HEK293 (cell line): ENCODE results near the gene ATP10D.

Experiments used
- BCL11A ChIP-seq: fragments of 450-650 bp; formaldehyde crosslinking; IDR thresholded peaks from 2 replicates; pipeline ENCODE4 v1.5.1; 2016; ENCODE audit warnings: low read depth, missing biosample characterization, missing genetic modification characterization
- KLF1 ChIP-seq: fragments of 450-650 bp; formaldehyde crosslinking; IDR thresholded peaks from 2 replicates; pipeline ENCODE4 v1.5.1; 2016; ENCODE audit warnings: missing biosample characterization, missing genetic modification characterization
- RBAK ChIP-seq: fragments of 450-650 bp; formaldehyde crosslinking; IDR thresholded peaks from 2 replicates; pipeline ENCODE4 v1.5.1; 2016; ENCODE audit warnings: missing biosample characterization, missing genetic modification characterization
- TRIM28 ChIP-seq: IDR thresholded peaks from 2 replicates; pipeline ENCODE4 v1.6.1; 2011; ENCODE audit warnings: low read length, control low read depth, borderline replicate concordance
- ZBTB26 ChIP-seq: fragments of 450-650 bp; formaldehyde crosslinking; optimal IDR thresholded peaks from 2 replicates; pipeline ENCODE3; 2016; ENCODE audit warnings: missing biosample characterization, mild to moderate bottlenecking, missing genetic modification characterization
- ZNF138 ChIP-seq: fragments of 450-650 bp; formaldehyde crosslinking; IDR thresholded peaks from 2 replicates; pipeline ENCODE4 v1.5.1; 2016; ENCODE audit warnings: missing biosample characterization, missing genetic modification characterization, borderline replicate concordance
- ZNF140 ChIP-seq: fragments of 450-650 bp; formaldehyde crosslinking; IDR thresholded peaks from 2 replicates; pipeline ENCODE4 v1.5.1; 2016; ENCODE audit warnings: missing biosample characterization, missing genetic modification characterization
- ZNF239 ChIP-seq: fragments of 450-650 bp; formaldehyde crosslinking; IDR thresholded peaks from 2 replicates; pipeline ENCODE4 v1.5.1; 2016; ENCODE audit warnings: missing biosample characterization, missing genetic modification characterization
- ZNF248 ChIP-seq: fragments of 450-650 bp; formaldehyde crosslinking; IDR thresholded peaks from 2 replicates; pipeline ENCODE4 v1.5.1; 2017; ENCODE audit warnings: missing biosample characterization, missing genetic modification characterization
- ZNF274 ChIP-seq, 2 experiments: fragments of 200-500 bp in 1 of 2; fragments of 450-650 bp in 1 of 2; sonication (Bioruptor generic) in 1 of 2; formaldehyde crosslinking in 1 of 2; IDR thresholded peaks; 2 replicates each; pipeline versions ENCODE4 v1.5.1 to v1.6.1; 2014 to 2016; ENCODE audit warnings: borderline replicate concordance in 1 of 2, inconsistent platforms in 1 of 2, low read length in 1 of 2, missing biosample characterization in 1 of 2, missing genetic modification characterization in 1 of 2
- TF ChIP-seq, protein P1 (sequence below): fragments of 450-650 bp; formaldehyde crosslinking; IDR thresholded peaks from 2 replicates; pipeline ENCODE4 v1.5.1; 2016; ENCODE audit warnings: missing biosample characterization, missing genetic modification characterization
- TF ChIP-seq, protein P2 (sequence below): fragments of 450-650 bp; formaldehyde crosslinking; IDR thresholded peaks from 2 replicates; pipeline ENCODE4 v1.5.1; 2016; ENCODE audit warnings: missing biosample characterization, missing genetic modification characterization
- TF ChIP-seq, protein P3 (sequence below): fragments of 450-650 bp; formaldehyde crosslinking; IDR thresholded peaks from 2 replicates; pipeline ENCODE4 v1.5.1; 2016; ENCODE audit warnings: missing biosample characterization, missing genetic modification characterization

DNA sequence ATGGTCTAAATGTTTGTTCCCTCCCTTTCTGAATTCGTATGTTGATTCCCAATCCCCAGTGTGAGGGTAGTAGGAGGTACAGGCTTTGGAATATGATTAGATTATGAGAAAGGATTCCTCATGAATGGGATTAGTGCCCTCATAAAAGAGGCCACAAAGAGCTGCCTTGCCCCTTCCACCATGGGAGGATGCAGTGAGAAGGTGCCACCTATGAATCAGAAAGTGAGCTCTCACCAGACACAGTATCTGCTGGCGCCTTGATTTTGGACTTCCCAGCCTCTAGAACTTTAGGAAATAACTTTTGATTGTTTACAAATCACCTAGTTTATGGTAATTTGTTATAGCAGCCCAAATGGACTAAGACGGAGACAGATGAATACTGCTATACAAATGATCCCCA lies 3.6 kb downstream of the ATP10D start:
- TF ChIP-seq BCL11A (tag by site-specific recombination) (no peak), ZNF140 (tag by site-specific recombination) (no peak), ZNF138 (tag by site-specific recombination) (no peak), ZNF274 (IDR thresholded peaks at IDR 0.05; ENCODE audit: low read length) (no peak), ZNF274 (tag by site-specific recombination; IDR thresholded peaks at IDR 0.05; ENCODE audit: borderline replicate concordance) (no peak), TRIM28 (no peak), RBAK (tag by site-specific recombination) (no peak), KLF1 (tag by site-specific recombination) (no peak), ZNF248 (tag by site-specific recombination) (no peak), ZBTB26 (tag by site-specific recombination) (no peak), ZNF239 (tag by site-specific recombination) (no peak)
- TF ChIP-seq, protein P1, sequence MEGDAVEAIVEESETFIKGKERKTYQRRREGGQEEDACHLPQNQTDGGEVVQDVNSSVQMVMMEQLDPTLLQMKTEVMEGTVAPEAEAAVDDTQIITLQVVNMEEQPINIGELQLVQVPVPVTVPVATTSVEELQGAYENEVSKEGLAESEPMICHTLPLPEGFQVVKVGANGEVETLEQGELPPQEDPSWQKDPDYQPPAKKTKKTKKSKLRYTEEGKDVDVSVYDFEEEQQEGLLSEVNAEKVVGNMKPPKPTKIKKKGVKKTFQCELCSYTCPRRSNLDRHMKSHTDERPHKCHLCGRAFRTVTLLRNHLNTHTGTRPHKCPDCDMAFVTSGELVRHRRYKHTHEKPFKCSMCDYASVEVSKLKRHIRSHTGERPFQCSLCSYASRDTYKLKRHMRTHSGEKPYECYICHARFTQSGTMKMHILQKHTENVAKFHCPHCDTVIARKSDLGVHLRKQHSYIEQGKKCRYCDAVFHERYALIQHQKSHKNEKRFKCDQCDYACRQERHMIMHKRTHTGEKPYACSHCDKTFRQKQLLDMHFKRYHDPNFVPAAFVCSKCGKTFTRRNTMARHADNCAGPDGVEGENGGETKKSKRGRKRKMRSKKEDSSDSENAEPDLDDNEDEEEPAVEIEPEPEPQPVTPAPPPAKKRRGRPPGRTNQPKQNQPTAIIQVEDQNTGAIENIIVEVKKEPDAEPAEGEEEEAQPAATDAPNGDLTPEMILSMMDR (tag by site-specific recombination), result no peak
- TF ChIP-seq, protein P2, sequence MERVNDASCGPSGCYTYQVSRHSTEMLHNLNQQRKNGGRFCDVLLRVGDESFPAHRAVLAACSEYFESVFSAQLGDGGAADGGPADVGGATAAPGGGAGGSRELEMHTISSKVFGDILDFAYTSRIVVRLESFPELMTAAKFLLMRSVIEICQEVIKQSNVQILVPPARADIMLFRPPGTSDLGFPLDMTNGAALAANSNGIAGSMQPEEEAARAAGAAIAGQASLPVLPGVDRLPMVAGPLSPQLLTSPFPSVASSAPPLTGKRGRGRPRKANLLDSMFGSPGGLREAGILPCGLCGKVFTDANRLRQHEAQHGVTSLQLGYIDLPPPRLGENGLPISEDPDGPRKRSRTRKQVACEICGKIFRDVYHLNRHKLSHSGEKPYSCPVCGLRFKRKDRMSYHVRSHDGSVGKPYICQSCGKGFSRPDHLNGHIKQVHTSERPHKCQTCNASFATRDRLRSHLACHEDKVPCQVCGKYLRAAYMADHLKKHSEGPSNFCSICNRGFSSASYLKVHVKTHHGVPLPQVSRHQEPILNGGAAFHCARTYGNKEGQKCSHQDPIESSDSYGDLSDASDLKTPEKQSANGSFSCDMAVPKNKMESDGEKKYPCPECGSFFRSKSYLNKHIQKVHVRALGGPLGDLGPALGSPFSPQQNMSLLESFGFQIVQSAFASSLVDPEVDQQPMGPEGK (tag by site-specific recombination), result no peak
- TF ChIP-seq, protein P3, sequence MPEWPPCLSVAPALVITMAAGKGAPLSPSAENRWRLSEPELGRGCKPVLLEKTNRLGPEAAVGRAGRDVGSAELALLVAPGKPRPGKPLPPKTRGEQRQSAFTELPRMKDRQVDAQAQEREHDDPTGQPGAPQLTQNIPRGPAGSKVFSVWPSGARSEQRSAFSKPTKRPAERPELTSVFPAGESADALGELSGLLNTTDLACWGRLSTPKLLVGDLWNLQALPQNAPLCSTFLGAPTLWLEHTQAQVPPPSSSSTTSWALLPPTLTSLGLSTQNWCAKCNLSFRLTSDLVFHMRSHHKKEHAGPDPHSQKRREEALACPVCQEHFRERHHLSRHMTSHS (tag by site-specific recombination), result no peak
